PC-3 (cell line): ENCODE results near the gene ZNF628. TPM values are rescaled to one million over a fixed set of nuclear protein-coding genes. Genes with fewer than 3 reads are reported as not detected.

Experiments used
- ATAC-seq: fragments of 200-7000 bp; cut with Tn5 transposase; 2 replicates; pipeline ENCODE4 v1.9.1; 2020; ENCODE audit warnings: mild to moderate bottlenecking, moderate library complexity
- BruUV-seq: library from RNA; stranded (reverse); fragments of 400-500 nt; replicated peaks from 2 replicates; lab custom pipeline; 2021; lab: Mats Ljungman, UMichigan
- CTCF ChIA-PET: fragments of 300-600 bp; sonication (Branson Sonifier 250); formaldehyde crosslinking; loops from one replicate; lab custom pipeline; 2022; ENCODE audit warnings: antibody characterized with exemption; lab: Charles Lee
- POLR2A ChIA-PET: fragments of 300-600 bp; sonication (Branson Sonifier 250); formaldehyde crosslinking; loops from one replicate; lab custom pipeline; 2022; ENCODE audit warnings: antibody characterized with exemption; ENCODE audit not compliant: unreplicated experiment; lab: Charles Lee
- DNase-seq: peaks from one replicate; pipeline ENCODE4 v3.0.0-alpha.2; 2015
- H2AFZ ChIP-seq: fragments of 300-600 bp; sonication (generic); 2 replicates; pipeline ENCODE4 v1.6.0; 2016; ENCODE audit warnings: antibody characterized with exemption, low read length
- H3F3A ChIP-seq: fragments of 300-600 bp; sonication (generic); one replicate; pipeline ENCODE4 v1.6.0; 2017; ENCODE audit warnings: antibody characterized with exemption, low read length, control low read depth, mild to moderate bottlenecking; ENCODE audit not compliant: unreplicated experiment
- H3K27ac ChIP-seq: fragments of 300-600 bp; sonication (generic); 2 replicates; pipeline ENCODE4 v1.5.1; 2016; ENCODE audit warnings: mild to moderate bottlenecking, low read length
- H3K27me3 ChIP-seq: fragments of 300-600 bp; sonication (generic); 2 replicates; pipeline ENCODE4 v1.6.1; 2016; ENCODE audit warnings: low read length, mixed read lengths
- H3K36me3 ChIP-seq: fragments of 300-600 bp; sonication (generic); 2 replicates; pipeline ENCODE4 v1.6.1; 2016; ENCODE audit warnings: low read depth, mixed run types, low read length, mixed read lengths
- H3K4me1 ChIP-seq: fragments of 300-600 bp; sonication (generic); 2 replicates; pipeline ENCODE4 v1.5.1; 2016; ENCODE audit warnings: low read length; ENCODE audit not compliant: insufficient read depth
- H3K4me2 ChIP-seq: fragments of 300-600 bp; sonication (generic); 2 replicates; pipeline ENCODE4 v1.6.0; 2016; ENCODE audit warnings: low read length
- H3K4me3 ChIP-seq: fragments of 300-600 bp; sonication (generic); 2 replicates; pipeline ENCODE4 v1.5.1; 2016; ENCODE audit warnings: mild to moderate bottlenecking, low read length, mixed read lengths
- H3K79me2 ChIP-seq: fragments of 300-600 bp; sonication (generic); 2 replicates; pipeline ENCODE4 v1.6.1; 2017; ENCODE audit warnings: low read length, mixed read lengths
- H3K9ac ChIP-seq: fragments of 300-600 bp; sonication (generic); 2 replicates; pipeline ENCODE4 v1.6.0; 2016; ENCODE audit warnings: mild to moderate bottlenecking, low read length
- H3K9me2 ChIP-seq: fragments of 300-600 bp; sonication (generic); replicated peaks from 2 replicates; pipeline ENCODE4 v1.6.1; 2016; ENCODE audit warnings: mixed run types, low read length, mixed read lengths
- H3K9me3 ChIP-seq: fragments of 300-600 bp; sonication (generic); 2 replicates; pipeline ENCODE4 v1.6.1; 2016; ENCODE audit warnings: low read length, mixed read lengths
- H4K20me1 ChIP-seq: fragments of 300-600 bp; sonication (generic); 2 replicates; pipeline ENCODE4 v1.6.1; 2016; ENCODE audit warnings: low read length, mixed read lengths
- EZH2 ChIP-seq: fragments of 300-600 bp; sonication (generic); IDR thresholded peaks from one replicate; pipeline ENCODE4 v1.6.1; 2017; ENCODE audit warnings: antibody characterized with exemption, mild to moderate bottlenecking, low read length; ENCODE audit not compliant: unreplicated experiment
- EZH2phosphoT487 ChIP-seq: fragments of 300-600 bp; sonication (generic); IDR thresholded peaks from 2 replicates; pipeline ENCODE4 v1.6.1; 2018; ENCODE audit warnings: mild to moderate bottlenecking, antibody characterized with exemption, low read length, borderline replicate concordance
- intact Hi-C: fragments of 100-400 bp; cut with micrococcal nuclease; formaldehyde crosslinking; loops from 2 replicates; pipeline ENCODE4 v1.9.0; 2023
- total RNA-seq: library from RNA; depleted of rRNA; stranded (reverse); fragments of >200 nt; gene quantifications from 2 replicates; pipeline ENCODE4 v1.2.3, GENCODE V29; 2014
- TF ChIP-seq, protein P1 (sequence below): fragments of 300-600 bp; sonication (generic); conservative IDR thresholded peaks from 2 replicates; pipeline ENCODE4 v1.5.1; 2017; ENCODE audit warnings: antibody characterized with exemption, low read depth, mild to moderate bottlenecking, low read length

The ZNF628 gene
- total RNA-seq, 1 experiment from 2014 or later: 11.8 TPM

DNA sequence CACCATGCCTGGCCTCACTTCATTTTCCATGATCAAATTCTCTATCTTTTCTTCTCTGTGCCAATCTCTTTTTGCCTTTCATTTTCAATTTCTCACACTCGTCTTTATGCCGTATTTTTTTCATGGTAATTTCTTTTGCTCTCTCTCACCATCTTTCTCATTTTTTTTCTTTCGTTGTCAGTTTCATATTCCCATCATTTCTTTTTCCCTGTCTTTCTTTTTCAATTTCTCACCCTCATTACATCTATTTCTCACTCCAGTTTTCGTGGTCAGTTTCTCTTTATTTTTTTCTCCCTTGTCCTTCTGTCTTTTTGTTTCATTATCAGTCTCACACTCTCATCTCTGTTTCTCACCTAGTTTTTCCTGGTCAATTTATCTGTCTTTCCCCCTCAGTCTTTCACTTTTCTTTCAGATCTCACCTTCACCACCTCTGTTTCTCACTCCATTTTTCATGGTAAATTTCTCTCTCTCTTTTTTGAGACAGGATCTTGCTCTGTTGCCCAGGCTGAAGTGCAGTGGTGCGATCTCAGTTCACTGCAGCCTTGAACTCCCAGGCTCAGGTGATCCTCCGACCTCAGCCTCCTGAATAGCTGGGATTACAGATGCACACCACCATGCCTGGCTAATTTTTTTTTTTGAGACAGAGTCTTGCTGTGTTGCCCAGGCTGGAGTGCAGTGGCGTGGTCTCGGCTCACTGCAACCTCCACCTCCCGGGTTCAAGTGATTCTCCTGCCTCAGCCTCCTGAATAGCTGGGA, 26.0 kb downstream of the ZNF628 start:
- TF ChIP-seq EZH2phosphoT487: no peak
- TF ChIP-seq EZH2: no peak
- intact Hi-C loops: loop anchor here (5.0 kb wide), 1 partner anchor 360 kb away; no protein-coding TSS in a partner anchor
- no peaks in the 10 kb centered on the region for H3K27me3 ChIP-seq
- H2AFZ ChIP-seq: no peak overlapping the region
- H3K4me3 ChIP-seq: no peak overlapping the region
- H4K20me1 ChIP-seq: no peaks in the 10 kb centered on the region
- no peak overlapping the region for H3K9ac ChIP-seq
- ATAC-seq: no peak
- no peaks in the 10 kb centered on the region for H3K36me3 ChIP-seq
- H3F3A ChIP-seq: no peaks in the 10 kb centered on the region
- H3K9me3 ChIP-seq: no peaks in the 10 kb centered on the region
- DNase-seq: no peak
- no peaks in the 10 kb centered on the region for H3K79me2 ChIP-seq
- H3K4me1 ChIP-seq: no peaks in the 10 kb centered on the region; the same call in 1 of the 2 replicates
- CTCF ChIA-PET: no interaction called here
- no peaks in the 10 kb centered on the region for H3K9me2 ChIP-seq
- H3K27ac ChIP-seq: no peak overlapping the region
- POLR2A ChIA-PET: no interaction called here
- H3K4me2 ChIP-seq: no peak overlapping the region
- no TSS peak for BruUV-seq

DNA sequence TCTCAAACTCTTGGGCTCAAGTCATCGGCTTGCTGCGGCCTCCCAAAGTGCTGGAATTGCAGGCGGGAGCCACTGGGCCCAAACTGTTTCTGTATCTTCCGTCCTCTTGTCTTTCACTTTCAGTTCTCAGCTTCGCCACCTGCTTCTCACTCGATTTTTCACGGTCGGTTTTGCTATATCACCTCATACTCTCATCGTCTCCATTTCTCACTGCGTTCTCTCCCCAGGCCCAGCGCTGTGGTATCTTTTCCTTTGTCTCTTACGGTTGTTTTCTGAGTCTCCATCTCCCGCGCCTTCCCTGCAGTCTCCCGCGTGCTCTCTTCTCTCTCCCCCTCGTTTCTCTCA, 26.7 kb downstream of the ZNF628 start:
- H3K4me2 ChIP-seq: no peak overlapping the region
- no peak for ATAC-seq
- H3K27me3 ChIP-seq: no peaks in the 10 kb centered on the region
- no peaks in the 10 kb centered on the region for H3K36me3 ChIP-seq
- H3K9me3 ChIP-seq: no peaks in the 10 kb centered on the region
- DNase-seq: no peak
- no peak overlapping the region for H3K4me3 ChIP-seq
- peak overlapping the region; percentile 85; the same call in 1 of the 2 replicates for H2AFZ ChIP-seq
- H3K9ac ChIP-seq: no peak overlapping the region
- no peaks in the 10 kb centered on the region for H4K20me1 ChIP-seq
- no peak overlapping the region for H3K27ac ChIP-seq
- no peaks in the 10 kb centered on the region for H3K9me2 ChIP-seq
- ChIA-PET CTCF (interaction anchor here (0.6 to 1.7 kb wide), 4 partner anchors 25 to 362 kb away, joined by 4 to 33 read pairs (median 4); no protein-coding TSS in a partner anchor), POLR2A (no interaction called here)
- TF ChIP-seq EZH2: no peak
- TF ChIP-seq EZH2phosphoT487: no peak
- TF ChIP-seq, protein P1, sequence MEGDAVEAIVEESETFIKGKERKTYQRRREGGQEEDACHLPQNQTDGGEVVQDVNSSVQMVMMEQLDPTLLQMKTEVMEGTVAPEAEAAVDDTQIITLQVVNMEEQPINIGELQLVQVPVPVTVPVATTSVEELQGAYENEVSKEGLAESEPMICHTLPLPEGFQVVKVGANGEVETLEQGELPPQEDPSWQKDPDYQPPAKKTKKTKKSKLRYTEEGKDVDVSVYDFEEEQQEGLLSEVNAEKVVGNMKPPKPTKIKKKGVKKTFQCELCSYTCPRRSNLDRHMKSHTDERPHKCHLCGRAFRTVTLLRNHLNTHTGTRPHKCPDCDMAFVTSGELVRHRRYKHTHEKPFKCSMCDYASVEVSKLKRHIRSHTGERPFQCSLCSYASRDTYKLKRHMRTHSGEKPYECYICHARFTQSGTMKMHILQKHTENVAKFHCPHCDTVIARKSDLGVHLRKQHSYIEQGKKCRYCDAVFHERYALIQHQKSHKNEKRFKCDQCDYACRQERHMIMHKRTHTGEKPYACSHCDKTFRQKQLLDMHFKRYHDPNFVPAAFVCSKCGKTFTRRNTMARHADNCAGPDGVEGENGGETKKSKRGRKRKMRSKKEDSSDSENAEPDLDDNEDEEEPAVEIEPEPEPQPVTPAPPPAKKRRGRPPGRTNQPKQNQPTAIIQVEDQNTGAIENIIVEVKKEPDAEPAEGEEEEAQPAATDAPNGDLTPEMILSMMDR: no peak
- no peaks in the 10 kb centered on the region for H3F3A ChIP-seq
- BruUV-seq: no TSS peak
- H3K79me2 ChIP-seq: no peaks in the 10 kb centered on the region
- intact Hi-C loops: loop anchor here (5.0 kb wide), 1 partner anchor 361 kb away; no protein-coding TSS in a partner anchor
- no peaks in the 10 kb centered on the region; the same call in 1 of the 2 replicates for H3K4me1 ChIP-seq

DNA sequence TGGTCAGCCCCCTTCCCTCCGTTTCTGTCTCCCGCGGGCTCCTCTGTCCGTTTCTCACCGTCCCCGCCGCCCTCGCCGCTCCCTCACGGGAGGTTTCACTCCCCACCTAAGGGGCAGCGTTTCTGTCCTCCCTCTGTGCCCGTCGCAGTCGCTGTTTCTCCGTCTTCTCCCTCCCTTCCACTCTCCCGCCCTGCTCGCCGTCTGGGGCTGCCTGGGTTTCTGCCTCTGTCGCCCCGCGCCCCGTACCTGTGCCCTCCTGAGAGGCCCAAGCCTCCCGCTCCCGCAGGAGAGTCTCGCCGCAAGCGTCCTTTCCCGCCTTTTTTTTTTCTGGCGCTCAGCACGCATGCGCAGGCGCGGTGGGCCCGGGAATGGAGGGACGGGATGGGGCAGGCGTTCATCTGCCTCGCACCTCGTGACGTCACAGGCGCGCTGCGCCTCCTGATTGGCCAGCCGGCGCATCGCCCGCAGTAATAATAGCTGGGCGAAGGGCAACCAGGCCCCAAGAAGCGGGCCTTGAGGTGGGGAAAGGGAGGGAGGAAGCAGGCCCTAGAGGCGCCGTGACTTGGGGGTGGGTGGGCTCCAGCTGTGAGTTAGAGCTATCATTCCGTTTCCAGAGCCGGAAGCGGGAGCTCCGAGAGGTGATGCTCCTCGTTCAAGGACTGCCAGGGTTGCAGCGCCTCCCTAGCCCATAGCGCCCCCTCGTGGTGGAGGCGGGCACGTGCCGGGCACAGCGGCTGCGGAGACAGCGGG, 27.3 kb downstream of the ZNF628 start:
- Histone ChIP-seq H3K4me1 (no peaks in the 10 kb centered on the region; the same call in 1 of the 2 replicates), H3K4me2 (peak overlapping the region; percentile 72), H3K36me3 (no peaks in the 10 kb centered on the region), H2AFZ (peak overlapping the region; percentile 85), H3K79me2 (no peaks in the 10 kb centered on the region), H3K9me3 (no peaks in the 10 kb centered on the region), H3K9me2 (no peaks in the 10 kb centered on the region), H3K4me3 (peak overlapping the region; percentile 51; the same call in 1 of the 2 replicates), H4K20me1 (no peaks in the 10 kb centered on the region), H3F3A (no peaks in the 10 kb centered on the region), H3K27ac (no peak overlapping the region), H3K9ac (no peak overlapping the region), H3K27me3 (no peaks in the 10 kb centered on the region)
- DNase-seq: peak; percentile 84
- intact Hi-C loops: loop anchor here (1.0 to 5.0 kb wide), 2 partner anchors 35 to 361 kb away; no protein-coding TSS in a partner anchor
- TF ChIP-seq EZH2phosphoT487: no peak
- no peak for TF ChIP-seq EZH2
- TF ChIP-seq, protein P1: peak; percentile 98
- no TSS peak for BruUV-seq
- POLR2A ChIA-PET: interaction anchor here (0.5 kb wide), 1 partner anchor 165 kb away, joined by 3 read pairs; no protein-coding TSS in a partner anchor
- peak; percentile 94 for ATAC-seq
- CTCF ChIA-PET: interaction anchor here (0.5 to 1.7 kb wide), 17 partner anchors 9 to 668 kb away, joined by 3 to 33 read pairs (median 4); partner anchors contain the start of genes FIZ1, ISOC2, NAT14 and SSC5D
